ENCODE results near the gene SP9.

The SP9 gene

GRCh38 chr2:174333372-174334277, 1.1 kb upstream of the SP9 start:
- no peak for DNase-seq

- DNase-seq: no peak
These were observed 457 bp upstream of the SP9 start for GRCh38 chr2:174334278-174334715.

GRCh38 chr2:174335254-174335987, 667 bp downstream of the SP9 start:
- DNase-seq: no peak

GRCh38 chr2:174335988-174336500, 1.3 kb downstream of the SP9 start:
- no peak for DNase-seq

- DNase-seq: peak; percentile 40
These were observed 2.0 kb downstream of the SP9 start for GRCh38 chr2:174336501-174337336.

GRCh38 chr2:174337337-174338146, 2.8 kb downstream of the SP9 start:
- DNase-seq: no peak

GRCh38 chr2:174338147-174338605, 3.4 kb downstream of the SP9 start:
- no peak for DNase-seq

GRCh38 chr2:174338671-174339560, 4.2 kb downstream of the SP9 start:
- no peak for DNase-seq

- DNase-seq: no peak
These were observed 5.0 kb downstream of the SP9 start for GRCh38 chr2:174339561-174340399.

- DNase-seq: no peak
These were observed 5.9 kb downstream of the SP9 start for GRCh38 chr2:174340400-174341292.

- DNase-seq: peak; percentile 88
These were observed 6.7 kb downstream of the SP9 start for GRCh38 chr2:174341293-174341994.

GRCh38 chr2:174341995-174342685, 7.4 kb downstream of the SP9 start:
- DNase-seq: no peak

GRCh38 chr2:174342686-174343342, 8.1 kb downstream of the SP9 start:
- no peak for DNase-seq

GRCh38 chr2:174343343-174343622, 8.5 kb downstream of the SP9 start:
- DNase-seq: no peak

- no peak for DNase-seq
These were observed 9.1 kb downstream of the SP9 start for GRCh38 chr2:174343623-174344455.
